MM.1S (cell line): ENCODE results near the gene TMEM184A.

ENCODE experiments used
- DNase-seq: peaks from one replicate; pipeline ENCODE4 v3.0.0-alpha.2; 2015
- H2AFZ ChIP-seq: fragments of 300-600 bp; sonication (generic); 2 replicates; pipeline ENCODE4 v1.6.0; 2016; ENCODE audit warnings: antibody characterized with exemption, low read length
- H3F3A ChIP-seq: fragments of 300-600 bp; sonication (generic); 2 replicates; pipeline ENCODE4 v1.6.1; 2016; ENCODE audit warnings: mild to moderate bottlenecking, antibody characterized with exemption, low read length, moderate library complexity, mixed read lengths; ENCODE audit not compliant: insufficient read depth
- H3K27ac ChIP-seq: fragments of 300-600 bp; sonication (generic); 2 replicates; pipeline ENCODE4 v1.5.1; 2016; ENCODE audit warnings: mild to moderate bottlenecking, low read length
- H3K27me3 ChIP-seq: fragments of 300-600 bp; sonication (generic); replicated peaks from 2 replicates; pipeline ENCODE4 v1.6.0; 2016; ENCODE audit warnings: low read length; ENCODE audit not compliant: insufficient read depth
- H3K36me3 ChIP-seq: fragments of 300-600 bp; sonication (generic); replicated peaks from 2 replicates; pipeline ENCODE4 v1.6.1; 2016; ENCODE audit warnings: mild to moderate bottlenecking, low read length, mixed read lengths; ENCODE audit not compliant: insufficient read depth
- H3K4me1 ChIP-seq: fragments of 300-600 bp; sonication (generic); 2 replicates; pipeline ENCODE4 v1.6.1; 2016; ENCODE audit warnings: low read length, mixed read lengths
- H3K4me2 ChIP-seq: fragments of 300-600 bp; sonication (generic); 2 replicates; pipeline ENCODE4 v1.6.0; 2016; ENCODE audit warnings: low read depth, low read length
- H3K4me3 ChIP-seq: fragments of 300-600 bp; sonication (generic); 2 replicates; pipeline ENCODE4 v1.5.1; 2016; ENCODE audit warnings: low read length, mixed read lengths
- H3K79me2 ChIP-seq: fragments of 300-600 bp; sonication (generic); 2 replicates; pipeline ENCODE4 v1.6.1; 2016; ENCODE audit warnings: mixed run types, low read length, mixed read lengths
- H3K9ac ChIP-seq: fragments of 300-600 bp; sonication (generic); 2 replicates; pipeline ENCODE4 v1.6.1; 2016; ENCODE audit warnings: low read length, mixed read lengths
- H3K9me2 ChIP-seq: fragments of 300-600 bp; sonication (generic); replicated peaks from 2 replicates; pipeline ENCODE4 v1.6.1; 2016; ENCODE audit warnings: mild to moderate bottlenecking, low read length, mixed read lengths; ENCODE audit not compliant: insufficient read depth
- H3K9me3 ChIP-seq: fragments of 300-600 bp; sonication (generic); replicated peaks from 2 replicates; pipeline ENCODE4 v1.6.1; 2016; ENCODE audit warnings: mild to moderate bottlenecking, low read length, mixed read lengths; ENCODE audit not compliant: insufficient read depth
- H4K20me1 ChIP-seq: fragments of 300-600 bp; sonication (generic); 2 replicates; pipeline ENCODE4 v1.6.1; 2016; ENCODE audit warnings: mild to moderate bottlenecking, low read length, moderate library complexity, mixed read lengths; ENCODE audit not compliant: insufficient read depth
- EZH2 ChIP-seq: fragments of 300-600 bp; sonication (generic); optimal IDR thresholded peaks from 2 replicates; pipeline ENCODE3; 2017; ENCODE audit warnings: low read depth, mild to moderate bottlenecking, antibody characterized with exemption, low read length, mixed read lengths
- EZH2phosphoT487 ChIP-seq: fragments of 300-600 bp; sonication (generic); IDR thresholded peaks from 2 replicates; pipeline ENCODE4 v1.6.1; 2018; ENCODE audit warnings: antibody characterized with exemption, low read length
- TF ChIP-seq, protein P1 (sequence below): fragments of 300-600 bp; sonication (generic); IDR thresholded peaks from 2 replicates; pipeline ENCODE4 v1.5.1; 2016; ENCODE audit warnings: antibody characterized with exemption, low read length, mixed read lengths

TMEM184A gene

DNA sequence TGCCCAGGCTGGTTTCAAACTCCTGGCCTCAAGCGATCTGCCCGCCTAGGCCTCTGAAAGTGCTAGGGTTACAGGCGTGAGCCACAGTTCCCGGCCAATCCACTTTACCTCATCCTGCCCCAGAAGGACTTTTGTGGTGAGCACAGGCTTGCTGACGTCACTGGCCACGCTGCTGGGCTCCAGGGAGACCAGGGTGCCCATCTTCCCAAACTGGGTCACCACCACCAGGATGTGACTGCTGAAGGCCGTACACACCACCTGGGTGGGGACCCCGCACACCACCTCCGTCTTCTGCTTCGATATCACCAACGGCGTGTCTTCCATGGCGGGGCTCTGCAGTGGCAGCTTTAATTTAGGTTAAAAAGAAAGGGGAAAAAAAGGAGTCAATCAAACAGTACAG is 13.0 kb upstream of the TMEM184A start:
- TF ChIP-seq EZH2phosphoT487 (no peak), EZH2 (no peak)
- TF ChIP-seq, protein P1, sequence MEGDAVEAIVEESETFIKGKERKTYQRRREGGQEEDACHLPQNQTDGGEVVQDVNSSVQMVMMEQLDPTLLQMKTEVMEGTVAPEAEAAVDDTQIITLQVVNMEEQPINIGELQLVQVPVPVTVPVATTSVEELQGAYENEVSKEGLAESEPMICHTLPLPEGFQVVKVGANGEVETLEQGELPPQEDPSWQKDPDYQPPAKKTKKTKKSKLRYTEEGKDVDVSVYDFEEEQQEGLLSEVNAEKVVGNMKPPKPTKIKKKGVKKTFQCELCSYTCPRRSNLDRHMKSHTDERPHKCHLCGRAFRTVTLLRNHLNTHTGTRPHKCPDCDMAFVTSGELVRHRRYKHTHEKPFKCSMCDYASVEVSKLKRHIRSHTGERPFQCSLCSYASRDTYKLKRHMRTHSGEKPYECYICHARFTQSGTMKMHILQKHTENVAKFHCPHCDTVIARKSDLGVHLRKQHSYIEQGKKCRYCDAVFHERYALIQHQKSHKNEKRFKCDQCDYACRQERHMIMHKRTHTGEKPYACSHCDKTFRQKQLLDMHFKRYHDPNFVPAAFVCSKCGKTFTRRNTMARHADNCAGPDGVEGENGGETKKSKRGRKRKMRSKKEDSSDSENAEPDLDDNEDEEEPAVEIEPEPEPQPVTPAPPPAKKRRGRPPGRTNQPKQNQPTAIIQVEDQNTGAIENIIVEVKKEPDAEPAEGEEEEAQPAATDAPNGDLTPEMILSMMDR = no peak
- no peak for DNase-seq
- Histone ChIP-seq H3K9ac (peak overlapping the region; percentile 86; the same call in 1 of the 2 replicates), H3K27ac (no peak overlapping the region), H3K4me3 (peak overlapping the region; percentile 80), H3K9me3 (no peaks in the 10 kb centered on the region), H3K4me2 (peak overlapping the region; percentile 69; the same call in 1 of the 2 replicates), H3K9me2 (no peaks in the 10 kb centered on the region), H4K20me1 (no peaks in the 10 kb centered on the region), H3K36me3 (0 out of 2 replicates have a peak, but pooled peaks cover 2% of the 10 kb centered on the region), H3F3A (peaks cover 5% of the 10 kb centered on the region), H2AFZ (peak overlapping the region; percentile 82; the same call in 1 of the 2 replicates), H3K4me1 (peaks cover 5% of the 10 kb centered on the region; the same call in 1 of the 2 replicates), H3K79me2 (peaks cover 8% of the 10 kb centered on the region), H3K27me3 (no peaks in the 10 kb centered on the region)

DNA sequence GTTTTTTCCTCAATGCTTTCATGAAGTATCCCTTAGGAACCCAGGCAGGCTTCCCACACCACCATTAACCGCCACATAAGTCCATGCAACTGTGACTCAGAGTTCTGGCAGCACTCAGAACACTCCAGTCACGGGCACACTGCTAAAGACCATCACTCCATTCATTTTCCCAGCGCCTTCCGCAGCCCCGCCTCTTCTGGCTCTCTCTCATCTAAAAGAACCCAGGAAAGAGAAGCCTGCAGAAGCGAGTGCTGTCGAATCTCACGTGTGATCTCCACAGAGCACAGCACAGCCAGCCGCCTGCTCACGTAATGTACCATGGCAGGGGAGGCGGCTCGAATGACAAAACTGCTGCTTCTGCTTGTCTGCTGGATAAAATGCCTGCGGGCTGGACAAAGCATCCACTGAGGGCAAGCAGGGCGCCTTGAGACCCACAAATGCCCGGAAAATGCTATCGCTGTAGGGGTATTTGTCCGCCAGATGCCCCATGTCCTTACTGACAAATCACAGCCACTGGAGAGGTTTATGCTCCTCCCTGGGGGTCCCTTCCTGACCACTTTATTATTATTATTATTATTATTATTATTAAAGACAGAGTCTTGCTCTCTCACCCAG is 12.0 kb upstream of the TMEM184A start:
- Histone ChIP-seq H3K4me2 (no peak overlapping the region), H3K9me3 (no peaks in the 10 kb centered on the region), H3K9ac (no peak overlapping the region), H3K4me3 (no peak overlapping the region), H3K9me2 (no peaks in the 10 kb centered on the region), H3K36me3 (0 out of 2 replicates have a peak, but pooled peaks cover 2% of the 10 kb centered on the region), H4K20me1 (no peaks in the 10 kb centered on the region), H2AFZ (no peak overlapping the region), H3K27me3 (no peaks in the 10 kb centered on the region), H3K79me2 (peaks cover 8% of the 10 kb centered on the region), H3K27ac (no peak overlapping the region), H3K4me1 (peaks cover 5% of the 10 kb centered on the region; the same call in 1 of the 2 replicates), H3F3A (peaks cover 5% of the 10 kb centered on the region)
- no peak for DNase-seq
- no peak for TF ChIP-seq EZH2phosphoT487
- TF ChIP-seq EZH2 = no peak
- TF ChIP-seq, protein P1 = no peak

DNA sequence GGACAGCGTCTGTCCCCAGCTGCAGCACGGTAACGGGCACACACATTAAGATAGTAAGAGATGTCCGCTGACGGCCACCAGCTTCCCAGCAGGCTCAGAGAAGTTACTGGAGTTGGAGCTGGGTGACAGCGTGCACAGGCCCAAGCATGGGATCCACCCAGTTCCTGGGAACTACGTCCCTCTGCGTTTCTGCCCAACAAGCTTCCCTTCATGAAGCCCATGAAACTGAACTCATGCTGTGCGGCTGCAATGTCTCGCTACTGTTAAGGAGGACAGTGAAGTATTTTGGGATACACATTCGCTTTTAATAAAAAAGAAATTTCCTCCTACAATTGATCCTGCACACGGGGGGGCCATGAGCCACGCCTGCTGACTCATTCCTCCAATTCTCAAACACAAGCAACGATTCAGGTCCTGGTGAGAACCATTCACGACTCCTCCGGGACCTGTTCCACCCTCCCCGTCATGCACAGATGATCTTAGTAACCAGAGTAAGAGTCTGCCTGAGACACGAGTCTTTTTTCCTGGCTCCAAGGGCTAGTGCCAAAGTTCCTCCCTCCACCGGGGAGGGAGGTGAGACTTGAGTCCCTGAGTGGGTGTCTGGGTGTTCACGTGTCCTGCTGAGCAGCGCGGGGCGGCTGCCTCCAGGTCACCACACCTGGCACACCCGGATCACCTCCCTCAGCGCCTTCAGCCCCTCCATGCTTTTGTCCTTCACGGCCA is 11.2 kb upstream of the TMEM184A start:
- Histone ChIP-seq H3K4me3 (no peak overlapping the region), H3K27ac (no peak overlapping the region), H3K9ac (no peak overlapping the region), H3K4me1 (peaks cover 5% of the 10 kb centered on the region; the same call in 1 of the 2 replicates), H3F3A (peaks cover 5% of the 10 kb centered on the region), H3K79me2 (peaks cover 8% of the 10 kb centered on the region), H3K9me2 (no peaks in the 10 kb centered on the region), H3K9me3 (no peaks in the 10 kb centered on the region), H3K27me3 (peaks cover 8% of the 10 kb centered on the region), H4K20me1 (no peaks in the 10 kb centered on the region), H2AFZ (no peak overlapping the region), H3K36me3 (0 out of 2 replicates have a peak, but pooled peaks cover 2% of the 10 kb centered on the region), H3K4me2 (no peak overlapping the region)
- no peak for DNase-seq
- TF ChIP-seq EZH2phosphoT487 (no peak), EZH2 (no peak)
- TF ChIP-seq, protein P1 = no peak
